ENCODE results near the gene ACSL5. TPM values are rescaled to one million over a fixed set of nuclear protein-coding genes. Genes with fewer than 3 reads are reported as not detected.

ACSL5 gene
- total RNA-seq, 1 experiment from 2014 or later: not detected

- H2BK12ac ChIP-seq (ENCODE audit: insufficient read length, low read depth, low read length): no peak overlapping the region
- TF ChIP-seq CTCF (conservative IDR thresholded peaks at IDR 0.05): no peak
- no peak overlapping the region for H4K5ac ChIP-seq (ENCODE audit: insufficient read length, low read depth, low read length)
- H3K4me1 Mint-ChIP-seq: peaks cover 0 to 3% of the 10 kb centered on the region in 2 experiments; a peak in 1 of 4 replicates
- H3K27me3 ChIP-seq (ENCODE audit: insufficient read depth, low read length): no peaks in the 10 kb centered on the region
- H3K27ac ChIP-seq (ENCODE audit: insufficient read length, low read depth, low read length): no peak overlapping the region
- no peaks in the 10 kb centered on the region for H3K9me3 Mint-ChIP-seq
- no peak overlapping the region for H2BK15ac ChIP-seq (ENCODE audit: low read depth, low read length)
- H3K9ac ChIP-seq (ENCODE audit: extremely low read depth, insufficient read length, low read length): no peak overlapping the region
- H3K4ac ChIP-seq (ENCODE audit: low read depth, low read length): no peak overlapping the region
- peaks cover 5% of the 10 kb centered on the region for H3K27me3 Mint-ChIP-seq (ENCODE audit: low read depth)
- H2AK5ac ChIP-seq (ENCODE audit: insufficient read length, low read length): no peak overlapping the region
- H4K20me1 ChIP-seq (ENCODE audit: control insufficient read depth, insufficient read depth, insufficient read length): no peaks in the 10 kb centered on the region
- no peaks in the 10 kb centered on the region for H3K79me2 ChIP-seq (ENCODE audit: insufficient read depth, low read length)
- H3K23me2 ChIP-seq (ENCODE audit: insufficient read length, low read depth, low read length, poor library complexity, severe bottlenecking): no peaks in the 10 kb centered on the region
- H3K79me1 ChIP-seq (ENCODE audit: insufficient read depth, low read depth, low read length, poor library complexity, severe bottlenecking): no peaks in the 10 kb centered on the region
- WGBS (ENCODE audit: extremely low coverage, insufficient read length, low lambda C conversion rate): no CpG with 5 or more reads among the region's 4 CpGs
- no peaks in the 10 kb centered on the region for H3K9me3 ChIP-seq (ENCODE audit: control insufficient read depth, low read depth, low read length)
- H3K36me3 Mint-ChIP-seq (ENCODE audit: insufficient read depth in 1 of 3, low read depth in 3 of 3): no peaks in the 10 kb centered on the region
- H2BK120ac ChIP-seq (ENCODE audit: low read depth, low read length, poor library complexity, severe bottlenecking): no peak overlapping the region
- DNase-seq: no peak
- no peak overlapping the region for H3K23ac ChIP-seq (ENCODE audit: insufficient read length, low read depth, low read length)
- no peak overlapping the region for H3K4me2 ChIP-seq (ENCODE audit: insufficient read depth, insufficient read length, low read length)
- no peak overlapping the region for H3K14ac ChIP-seq (ENCODE audit: insufficient read depth, low read length)
- H2AFZ ChIP-seq (ENCODE audit: low read length): no peak overlapping the region
- no peak overlapping the region for H3T11ph ChIP-seq (ENCODE audit: low read length)
- H4K91ac ChIP-seq (ENCODE audit: insufficient read length, low read depth, low read length): no peak overlapping the region
- no peak overlapping the region for H3K4me3 Mint-ChIP-seq
- H4K8ac ChIP-seq (replicated peaks; ENCODE audit: insufficient read length, low read depth, low read length): no peak overlapping the region
- no peak overlapping the region for H3K18ac ChIP-seq (ENCODE audit: insufficient read length, low read depth, low read length)
- H3K27ac Mint-ChIP-seq: no peak overlapping the region
- H2BK5ac ChIP-seq (ENCODE audit: insufficient read length, low read length): no peak overlapping the region
- no peaks in the 10 kb centered on the region for H3K4me1 ChIP-seq (ENCODE audit: insufficient read depth, low read length)
- no peak overlapping the region for H2BK20ac ChIP-seq (ENCODE audit: low read depth, low read length, poor library complexity, severe bottlenecking)
- no peak overlapping the region for H3K56ac ChIP-seq (ENCODE audit: insufficient read length, low read depth, low read length)
Observed at GRCh38 chr10:112330162-112330561, 43.8 kb upstream of the ACSL5 start.

Data from H9 (cell line).